Suprapubic skin (tissue), 4 donors: ENCODE results near the gene NYAP2.

Experiments
- CTCF ChIP-seq, 2 donors: fragments of 200-600 bp in 1 of 2; fragments of 450-650 bp in 1 of 2; sonication (generic) in 1 of 2; IDR thresholded peaks; one replicate each; pipeline ENCODE4 v1.5.1; 2016 to 2019; ENCODE audit warnings: antibody characterized with exemption in 2 of 2, mild to moderate bottlenecking in 1 of 2, moderate library complexity in 1 of 2
- EP300 ChIP-seq: sonication (generic); formaldehyde crosslinking; IDR thresholded peaks from one replicate; pipeline ENCODE4 v1.6.1; 2017; ENCODE audit warnings: antibody characterized with exemption
- POLR2A ChIP-seq, 2 donors: fragments of 450-650 bp; IDR thresholded peaks; one replicate each; pipeline ENCODE4 v1.6.1; 2017; ENCODE audit warnings: antibody characterized with exemption in 2 of 2, mild to moderate bottlenecking in 2 of 2, moderate library complexity in 2 of 2
- POLR2AphosphoS5 ChIP-seq, 3 donors: sonication (generic); formaldehyde crosslinking; IDR thresholded peaks; one replicate each; pipeline ENCODE4 v1.6.1; 2017; ENCODE audit warnings: antibody characterized with exemption in 3 of 3

- no peak for TF ChIP-seq EP300
- TF ChIP-seq CTCF (IDR thresholded peaks at IDR 0.05) = no peak
- TF ChIP-seq POLR2A (IDR thresholded peaks at IDR 0.05) = no peak
- TF ChIP-seq POLR2AphosphoS5 (IDR thresholded peaks at IDR 0.05) = no peak
Measured at GRCh38 chr2:225413786-225414185, 14.3 kb downstream of the NYAP2 start.
